Peyer's patch (tissue), 4 donors: ENCODE data around the gene NDFIP2.

Source experiments
- POLR2A ChIP-seq, 2 donors: fragments of 450-650 bp; IDR thresholded peaks; one replicate each; pipeline ENCODE4 v1.5.1; 2017; ENCODE audit warnings: antibody characterized with exemption in 2 of 2, mild to moderate bottlenecking in 2 of 2, moderate library complexity in 2 of 2
- TF ChIP-seq, protein P1 (sequence below), 6 experiments: fragments of 450-650 bp in 4 of 6; fragments of 200-600 bp in 2 of 6; sonication (generic) in 1 of 6; IDR thresholded peaks; one replicate each; pipeline ENCODE4 v1.5.1; 2017 to 2019; ENCODE audit warnings: antibody characterized with exemption in 6 of 6, mild to moderate bottlenecking in 3 of 6, moderate library complexity in 1 of 6

DNA sequence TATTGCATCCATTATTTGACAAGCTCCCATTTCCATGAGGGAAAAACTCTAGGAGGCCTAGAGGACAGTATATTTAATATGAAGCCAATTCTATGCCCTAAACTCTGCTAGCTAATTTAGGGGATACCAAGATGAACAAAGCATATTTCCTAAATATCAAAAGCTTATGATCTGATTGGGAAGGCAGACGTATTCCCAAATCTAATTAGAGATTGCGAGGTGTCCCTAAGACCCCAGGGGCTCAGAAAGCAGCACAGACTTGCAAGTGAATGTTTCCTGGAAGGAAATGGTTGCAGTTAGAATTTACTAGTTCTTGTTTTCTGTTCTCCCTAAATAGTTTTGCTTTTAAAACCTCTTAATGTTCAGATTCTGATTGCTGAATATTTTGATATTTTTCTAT, 30.7 kb downstream of the NDFIP2 start:
- TF ChIP-seq, protein P1, sequence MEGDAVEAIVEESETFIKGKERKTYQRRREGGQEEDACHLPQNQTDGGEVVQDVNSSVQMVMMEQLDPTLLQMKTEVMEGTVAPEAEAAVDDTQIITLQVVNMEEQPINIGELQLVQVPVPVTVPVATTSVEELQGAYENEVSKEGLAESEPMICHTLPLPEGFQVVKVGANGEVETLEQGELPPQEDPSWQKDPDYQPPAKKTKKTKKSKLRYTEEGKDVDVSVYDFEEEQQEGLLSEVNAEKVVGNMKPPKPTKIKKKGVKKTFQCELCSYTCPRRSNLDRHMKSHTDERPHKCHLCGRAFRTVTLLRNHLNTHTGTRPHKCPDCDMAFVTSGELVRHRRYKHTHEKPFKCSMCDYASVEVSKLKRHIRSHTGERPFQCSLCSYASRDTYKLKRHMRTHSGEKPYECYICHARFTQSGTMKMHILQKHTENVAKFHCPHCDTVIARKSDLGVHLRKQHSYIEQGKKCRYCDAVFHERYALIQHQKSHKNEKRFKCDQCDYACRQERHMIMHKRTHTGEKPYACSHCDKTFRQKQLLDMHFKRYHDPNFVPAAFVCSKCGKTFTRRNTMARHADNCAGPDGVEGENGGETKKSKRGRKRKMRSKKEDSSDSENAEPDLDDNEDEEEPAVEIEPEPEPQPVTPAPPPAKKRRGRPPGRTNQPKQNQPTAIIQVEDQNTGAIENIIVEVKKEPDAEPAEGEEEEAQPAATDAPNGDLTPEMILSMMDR (IDR thresholded peaks at IDR 0.05) = no peak
- TF ChIP-seq POLR2A (IDR thresholded peaks at IDR 0.05) = no peak
